ENCODE data around the gene COG2. TPM values are rescaled to one million over a fixed set of nuclear protein-coding genes. Genes with fewer than 3 reads are reported as not detected.

Gene COG2
- total and polyA plus RNA-seq, 2 of the 13 experiments (the other 11 are each of a cell fraction or from before 2014, with no cell fraction given), result 16.8 to 36.3 TPM

DNA sequence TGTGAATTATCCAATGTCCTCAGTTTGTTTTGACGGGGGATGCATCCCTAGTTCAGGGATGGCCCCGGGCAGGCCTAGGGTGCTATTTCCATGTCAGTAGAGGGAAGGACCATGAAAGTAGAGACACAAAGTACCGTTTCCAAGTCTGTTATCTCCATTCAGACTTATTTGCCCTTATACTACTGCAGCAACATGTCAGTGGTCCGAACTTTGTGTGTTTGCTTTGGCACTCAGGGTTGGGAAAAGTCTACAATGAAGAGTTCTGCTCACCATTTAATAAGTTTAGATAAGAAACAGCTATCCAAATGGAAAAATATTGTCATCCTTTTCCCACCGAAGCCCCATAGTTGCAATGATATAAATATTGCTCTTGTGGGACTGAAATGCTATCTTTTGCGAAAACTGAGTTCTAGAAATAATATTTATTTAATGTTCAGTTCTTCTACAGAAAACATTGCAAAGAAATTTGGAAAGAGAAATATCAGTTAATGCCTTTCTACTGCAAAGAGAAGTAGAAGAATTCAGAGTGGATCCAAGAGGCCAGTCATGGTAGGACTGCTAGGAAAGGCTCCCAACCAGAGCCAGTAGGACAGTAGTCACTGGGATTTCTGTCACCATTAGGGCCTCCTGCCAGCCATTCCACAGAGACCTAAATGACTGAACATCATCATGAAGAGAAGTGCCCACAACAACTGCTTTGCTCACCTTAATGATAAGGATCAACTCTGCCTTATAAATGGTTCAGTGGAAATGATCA, 83.2 kb downstream of the COG2 start (continued):
- TF ChIP-seq, protein P1, sequence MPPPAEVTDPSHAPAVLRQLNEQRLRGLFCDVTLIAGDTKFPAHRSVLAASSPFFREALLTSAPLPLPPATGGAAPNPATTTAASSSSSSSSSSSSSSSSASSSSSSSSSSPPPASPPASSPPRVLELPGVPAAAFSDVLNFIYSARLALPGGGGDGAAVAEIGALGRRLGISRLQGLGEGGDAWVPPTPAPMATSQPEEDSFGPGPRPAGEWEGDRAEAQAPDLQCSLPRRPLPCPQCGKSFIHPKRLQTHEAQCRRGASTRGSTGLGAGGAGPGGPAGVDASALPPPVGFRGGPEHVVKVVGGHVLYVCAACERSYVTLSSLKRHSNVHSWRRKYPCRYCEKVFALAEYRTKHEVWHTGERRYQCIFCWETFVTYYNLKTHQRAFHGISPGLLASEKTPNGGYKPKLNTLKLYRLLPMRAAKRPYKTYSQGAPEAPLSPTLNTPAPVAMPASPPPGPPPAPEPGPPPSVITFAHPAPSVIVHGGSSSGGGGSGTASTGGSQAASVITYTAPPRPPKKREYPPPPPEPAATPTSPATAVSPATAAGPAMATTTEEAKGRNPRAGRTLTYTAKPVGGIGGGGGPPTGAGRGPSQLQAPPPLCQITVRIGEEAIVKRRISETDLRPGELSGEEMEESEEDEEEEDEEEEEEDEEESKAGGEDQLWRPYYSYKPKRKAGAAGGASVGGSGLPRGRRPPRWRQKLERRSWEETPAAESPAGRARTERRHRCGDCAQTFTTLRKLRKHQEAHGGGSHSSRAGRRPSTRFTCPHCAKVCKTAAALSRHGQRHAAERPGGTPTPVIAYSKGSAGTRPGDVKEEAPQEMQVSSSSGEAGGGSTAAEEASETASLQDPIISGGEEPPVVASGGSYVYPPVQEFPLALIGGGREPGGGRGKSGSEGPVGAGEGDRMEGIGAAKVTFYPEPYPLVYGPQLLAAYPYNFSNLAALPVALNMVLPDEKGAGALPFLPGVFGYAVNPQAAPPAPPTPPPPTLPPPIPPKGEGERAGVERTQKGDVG (CRISPR knock-in tag; IDR thresholded peaks at IDR 0.05; ENCODE audit: borderline replicate concordance), result no peak
- TF ChIP-seq MYNN (CRISPR knock-in tag; IDR thresholded peaks at IDR 0.05; ENCODE audit: low read depth) (no peak), ZFP36 (IDR thresholded peaks at IDR 0.05; ENCODE audit: borderline replicate concordance, low read depth, low read length, partially characterized antibody) (no peak), HMGA1 (CRISPR knock-in tag; conservative IDR thresholded peaks at IDR 0.05) (no peak), SRSF1 (optimal IDR thresholded peaks at IDR 0.05; ENCODE audit: low read depth, low read length) (no peak), BCL3 (CRISPR knock-in tag; IDR thresholded peaks at IDR 0.05) (no peak), SPEN (CRISPR knock-in tag; IDR thresholded peaks at IDR 0.05; ENCODE audit: low read depth) (no peak), ZFP41 (CRISPR knock-in tag; IDR thresholded peaks at IDR 0.05; ENCODE audit: borderline replicate concordance) (no peak), ZNF782 (CRISPR knock-in tag; IDR thresholded peaks at IDR 0.05; ENCODE audit: borderline replicate concordance) (no peak), SCMH1 (CRISPR knock-in tag; IDR thresholded peaks at IDR 0.05; ENCODE audit: borderline replicate concordance) (no peak), NPAS2 (CRISPR knock-in tag; IDR thresholded peaks at IDR 0.05; ENCODE audit: borderline replicate concordance) (no peak), ZNF552 (CRISPR knock-in tag; IDR thresholded peaks at IDR 0.05; ENCODE audit: borderline replicate concordance) (no peak), SIN3A (IDR thresholded peaks at IDR 0.05; ENCODE audit: borderline replicate concordance, low read depth, low read length) (no peak), ZNF543 (CRISPR knock-in tag; IDR thresholded peaks at IDR 0.05) (no peak), BRD4 (CRISPR knock-in tag; IDR thresholded peaks at IDR 0.05) (no peak)
- TF ChIP-seq, protein P2, sequence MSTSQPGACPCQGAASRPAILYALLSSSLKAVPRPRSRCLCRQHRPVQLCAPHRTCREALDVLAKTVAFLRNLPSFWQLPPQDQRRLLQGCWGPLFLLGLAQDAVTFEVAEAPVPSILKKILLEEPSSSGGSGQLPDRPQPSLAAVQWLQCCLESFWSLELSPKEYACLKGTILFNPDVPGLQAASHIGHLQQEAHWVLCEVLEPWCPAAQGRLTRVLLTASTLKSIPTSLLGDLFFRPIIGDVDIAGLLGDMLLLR (CRISPR knock-in tag; IDR thresholded peaks at IDR 0.05), result no peak
